GM12891 (cell line): Measurements from ENCODE around the gene DLK1. TPM values are rescaled to one million over a fixed set of nuclear protein-coding genes. Genes with fewer than 3 reads are reported as not detected.

ENCODE experiments used
- DNase-seq: peaks from one replicate; pipeline ENCODE4 v3.0.0; 2011; ENCODE audit warnings: low spot score; ENCODE audit not compliant: insufficient read length
- FAIRE-seq: peaks from 2 replicates; lab custom pipeline; 2011; peaks lifted over from hg19 to GRCh38; lab: Jason Lieb, UNC
- PAX5 ChIP-seq: IDR thresholded peaks from 2 replicates; pipeline ENCODE4 v1.6.1; 2011; ENCODE audit warnings: low read length, moderate library complexity, mild to moderate bottlenecking; ENCODE audit not compliant: insufficient read depth, severe bottlenecking
- POLR2A ChIP-seq: IDR thresholded peaks from 2 replicates; pipeline ENCODE4 v1.6.1; 2011; ENCODE audit warnings: low read depth, low read length, control low read depth
- POLR2AphosphoS5 ChIP-seq: IDR thresholded peaks from 2 replicates; pipeline ENCODE4 v1.6.1; 2011; ENCODE audit warnings: low read depth, low read length, control low read depth
- POU2F2 ChIP-seq: IDR thresholded peaks from 2 replicates; pipeline ENCODE4 v1.6.1; 2011; ENCODE audit warnings: low read depth, mild to moderate bottlenecking, control low read depth, low read length, moderate library complexity
- SPI1 ChIP-seq: IDR thresholded peaks from 2 replicates; pipeline ENCODE4 v1.6.1; 2011; ENCODE audit warnings: low read depth, low read length, control low read depth
- TAF1 ChIP-seq: IDR thresholded peaks from 2 replicates; pipeline ENCODE4 v1.6.1; 2011; ENCODE audit warnings: low read depth, low read length, control low read depth
- polyA plus RNA-seq: library from polyadenylated mRNA; unstranded; fragments of >200 nt; gene quantifications from one replicate; pipeline ENCODE4 v1.2.1, GENCODE V29; 2012; ENCODE audit warnings: low read depth, missing spikeins, inconsistent platforms; ENCODE audit not compliant: missing spikeins

The DLK1 gene
- polyA plus RNA-seq, result not detected

DNA sequence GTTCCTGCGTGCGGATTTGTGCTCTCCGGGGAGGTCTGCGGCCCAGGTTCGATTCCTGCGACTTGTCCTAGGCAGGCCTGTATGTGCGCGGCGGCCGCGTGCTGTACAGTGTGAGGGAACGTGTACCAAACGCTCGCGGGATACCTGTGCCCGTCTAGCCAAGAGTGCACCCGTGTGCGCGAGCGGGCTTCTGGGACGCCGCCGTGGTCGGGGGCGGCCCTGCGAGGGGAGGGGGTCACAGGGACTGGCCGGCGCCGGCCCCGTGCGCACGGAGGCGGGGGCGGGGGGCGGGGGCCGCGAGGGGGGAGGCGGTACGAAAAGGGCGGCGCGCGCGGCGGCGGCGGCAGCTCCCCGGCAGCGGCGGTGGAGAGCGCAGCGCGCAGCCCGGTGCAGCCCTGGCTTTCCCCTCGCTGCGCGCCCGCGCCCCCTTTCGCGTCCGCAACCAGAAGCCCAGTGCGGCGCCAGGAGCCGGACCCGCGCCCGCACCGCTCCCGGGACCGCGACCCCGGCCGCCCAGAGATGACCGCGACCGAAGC, at the start of gene DLK1:
TSS of gene DLK1 (plus strand) at position 343 of the 536 bp plus-strand sequence. CDS start at position 520, 177 bp downstream.
- FAIRE-seq (no peak), DNase-seq (no peak)
- TF ChIP-seq SPI1, result no peak
- no peak for TF ChIP-seq POLR2A
- no peak for TF ChIP-seq POLR2AphosphoS5
- TF ChIP-seq POU2F2, result no peak
- no peak for TF ChIP-seq PAX5
- no peak for TF ChIP-seq TAF1

DNA sequence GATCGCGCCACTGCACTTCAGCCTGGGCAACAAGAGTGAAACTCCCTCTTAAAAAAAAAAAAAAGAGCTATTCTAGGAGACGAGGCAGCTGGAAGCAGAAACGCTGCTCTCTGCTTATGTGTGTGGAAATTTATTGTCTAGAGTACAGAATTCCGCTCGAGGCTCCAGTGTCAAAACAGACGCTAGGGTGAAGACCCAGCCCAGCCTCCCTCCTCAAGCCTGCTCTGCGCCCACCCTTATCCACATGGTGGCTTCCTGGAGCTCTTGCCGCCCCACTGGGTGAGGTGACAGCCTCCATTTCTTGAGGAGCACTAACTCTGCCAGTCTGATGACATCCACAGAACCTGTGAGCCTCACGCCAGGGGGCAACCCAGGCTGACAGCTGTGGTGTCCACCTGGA, 49.5 kb upstream of the DLK1 start:
- no peak for TF ChIP-seq POLR2AphosphoS5
- TF ChIP-seq SPI1, result no peak
- TF ChIP-seq TAF1, result no peak
- TF ChIP-seq PAX5, result no peak
- TF ChIP-seq POLR2A, result no peak
- no peak for TF ChIP-seq POU2F2
- no peak for DNase-seq
- no peak for FAIRE-seq

DNA sequence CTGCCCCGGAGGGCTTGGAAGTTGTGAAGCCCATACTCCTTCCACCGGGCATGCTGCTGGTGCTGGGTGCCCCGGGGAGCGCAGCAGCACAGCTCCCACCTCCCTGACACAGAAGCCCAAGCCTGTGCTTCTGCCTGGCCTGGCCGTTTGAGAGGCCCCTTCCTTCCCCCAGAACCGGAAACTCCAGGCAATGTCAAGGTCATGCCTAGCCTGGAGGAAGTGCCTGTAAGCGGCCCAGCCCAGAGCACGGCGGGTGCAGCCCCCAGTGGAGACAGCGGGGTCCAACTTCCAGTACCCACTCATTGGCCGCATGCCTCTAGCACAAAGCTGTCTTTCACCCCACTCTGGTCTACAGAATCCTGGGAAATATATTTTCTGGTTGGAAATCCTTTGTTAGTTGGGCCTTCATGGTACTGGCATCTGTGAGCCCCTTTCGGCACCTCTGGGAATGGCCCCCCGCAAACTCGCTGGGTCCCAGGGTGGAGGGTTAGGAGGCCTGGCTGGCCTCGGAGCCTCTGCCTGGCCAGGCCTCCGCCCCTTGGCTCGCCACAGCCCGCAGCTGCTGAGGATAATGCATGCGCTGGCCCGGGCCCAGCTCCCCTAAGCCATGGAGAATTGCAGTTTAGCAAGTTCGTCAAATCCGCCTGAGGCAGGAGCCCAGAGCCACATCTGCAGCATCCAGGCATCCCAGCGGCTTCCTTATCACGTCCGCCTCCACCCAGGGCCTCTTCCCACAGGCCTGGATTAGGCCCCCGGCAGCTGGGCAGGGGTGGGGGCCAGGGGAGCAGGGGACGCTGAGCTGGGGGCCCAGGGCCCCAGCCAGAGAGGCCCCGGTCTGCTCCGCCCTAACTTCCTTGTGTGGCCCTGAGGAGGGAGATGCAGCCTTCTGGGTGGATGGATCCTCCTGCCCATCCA, 48.9 kb upstream of the DLK1 start:
- FAIRE-seq (no peak), DNase-seq (no peak)
- TF ChIP-seq POLR2AphosphoS5 (no peak), PAX5 (no peak), SPI1 (no peak), POLR2A (no peak), TAF1 (no peak), POU2F2 (no peak)

DNA sequence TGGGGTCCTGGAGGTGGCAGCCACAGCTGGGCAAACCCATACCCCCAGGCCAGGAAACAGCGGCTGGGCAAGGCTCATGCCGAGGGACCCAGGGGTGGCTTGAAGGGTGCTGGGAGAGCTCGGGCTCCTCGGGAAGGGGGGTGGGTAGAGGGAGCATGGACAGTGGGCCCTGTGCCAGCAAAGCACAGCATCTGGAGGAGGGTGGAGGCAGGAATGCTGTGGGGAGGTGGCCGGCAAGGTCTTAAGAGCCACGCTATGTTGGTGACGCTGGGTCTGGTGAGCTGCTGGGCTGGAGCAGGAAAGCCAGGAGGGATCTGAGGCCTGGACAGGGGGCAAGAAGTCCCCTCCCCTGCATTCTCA, 48.2 kb upstream of the DLK1 start:
- DNase-seq, result no peak

DNA sequence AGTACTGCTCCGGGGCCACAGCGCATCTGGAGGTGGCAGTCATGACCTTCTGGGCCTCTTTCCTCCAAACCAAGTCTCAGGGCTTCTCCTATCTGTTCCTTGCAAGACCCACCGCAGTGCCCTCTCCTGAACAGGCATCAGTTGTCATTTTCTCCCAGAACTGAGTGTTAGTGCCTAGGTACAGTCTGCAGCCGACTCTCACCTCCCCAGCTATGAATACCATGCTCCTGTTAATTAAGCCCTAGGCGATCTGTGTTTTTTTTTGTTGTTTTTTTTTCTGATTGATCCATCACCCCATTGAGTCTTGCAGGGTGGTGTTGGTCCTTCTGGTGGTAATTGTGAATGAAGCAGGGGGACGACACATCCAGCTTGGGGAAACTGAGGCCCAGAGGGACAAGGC, 47.5 kb upstream of the DLK1 start:
- TF ChIP-seq POU2F2, result no peak
- no peak for TF ChIP-seq TAF1
- no peak for TF ChIP-seq PAX5
- no peak for FAIRE-seq

More for the DNA sequence above, 48.2 kb upstream of the DLK1 start:
- no peak for FAIRE-seq
- TF ChIP-seq POLR2A (no peak), POU2F2 (no peak), SPI1 (no peak), TAF1 (no peak), PAX5 (no peak)

DNA sequence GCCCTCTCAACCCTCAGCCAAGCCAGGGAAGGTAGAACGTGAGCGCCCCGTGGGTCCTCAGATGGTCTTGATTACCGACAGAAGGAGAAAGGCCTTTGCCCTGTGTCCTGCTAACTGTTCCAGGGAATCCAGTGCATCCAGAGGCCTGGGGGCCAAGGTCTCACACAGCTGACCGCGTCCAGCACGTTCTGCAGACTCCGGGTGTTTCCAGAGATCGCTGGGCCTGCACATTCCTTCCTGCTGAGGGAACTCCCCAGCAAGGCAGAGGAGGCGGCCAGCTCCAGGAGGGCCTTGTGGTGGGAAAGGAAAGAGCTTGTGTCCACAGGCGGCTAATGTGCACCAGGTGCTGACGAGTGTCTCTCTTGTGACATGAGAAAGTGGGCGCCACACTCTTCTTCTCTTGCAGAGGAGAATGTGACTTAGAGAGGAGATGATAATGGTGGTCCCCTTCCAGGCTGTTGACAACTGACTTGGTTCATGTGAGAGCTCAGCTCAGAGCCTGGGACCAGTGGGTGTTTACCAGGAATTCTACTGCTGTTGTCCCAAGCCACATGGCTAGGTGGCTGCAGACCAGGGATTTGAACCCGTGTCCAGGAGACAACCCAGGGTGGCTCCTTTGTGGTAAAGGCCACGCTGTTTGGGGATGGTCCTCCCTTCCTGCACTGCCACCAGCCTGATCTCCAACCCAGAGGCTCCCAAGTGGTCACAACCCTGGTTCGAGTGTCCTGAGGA, 46.8 kb upstream of the DLK1 start:
- DNase-seq (no peak), FAIRE-seq (no peak)
- TF ChIP-seq TAF1, result no peak

More for the DNA sequence above, 47.5 kb upstream of the DLK1 start:
- DNase-seq, result no peak

DNA sequence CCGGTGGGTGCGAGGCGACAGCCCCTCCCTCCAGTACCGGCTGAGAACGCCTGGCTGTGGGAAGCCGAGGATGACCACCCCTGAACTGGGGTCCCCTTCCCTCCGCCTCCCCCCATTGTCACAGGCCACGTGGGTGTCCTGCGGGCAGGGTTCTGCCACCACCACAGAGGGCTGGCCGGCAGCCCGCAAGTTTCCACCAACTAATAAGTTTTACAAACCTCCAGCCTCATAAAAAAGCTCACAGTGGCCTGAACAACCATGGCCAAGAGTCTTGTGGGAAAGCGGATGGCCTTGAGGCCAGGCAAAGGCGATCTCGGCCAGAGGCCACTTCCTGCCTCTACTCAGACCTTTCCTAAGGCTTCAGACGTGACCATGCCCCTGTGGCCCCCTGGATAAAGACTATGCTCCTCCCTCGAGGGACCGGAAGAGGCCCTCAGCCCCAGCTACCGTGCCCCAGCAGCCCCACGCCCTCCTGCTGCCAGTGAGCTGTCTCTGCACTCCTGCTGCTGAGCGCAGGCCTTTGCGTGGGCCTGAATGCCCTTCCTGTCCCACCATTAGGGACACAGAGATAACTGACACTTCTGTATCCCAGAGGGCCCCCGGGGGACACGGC, 46.1 kb upstream of the DLK1 start:
- no peak for FAIRE-seq
- no peak for DNase-seq
- TF ChIP-seq PAX5 (no peak), POU2F2 (no peak), SPI1 (no peak), TAF1 (no peak), POLR2A (no peak), POLR2AphosphoS5 (no peak)

DNA sequence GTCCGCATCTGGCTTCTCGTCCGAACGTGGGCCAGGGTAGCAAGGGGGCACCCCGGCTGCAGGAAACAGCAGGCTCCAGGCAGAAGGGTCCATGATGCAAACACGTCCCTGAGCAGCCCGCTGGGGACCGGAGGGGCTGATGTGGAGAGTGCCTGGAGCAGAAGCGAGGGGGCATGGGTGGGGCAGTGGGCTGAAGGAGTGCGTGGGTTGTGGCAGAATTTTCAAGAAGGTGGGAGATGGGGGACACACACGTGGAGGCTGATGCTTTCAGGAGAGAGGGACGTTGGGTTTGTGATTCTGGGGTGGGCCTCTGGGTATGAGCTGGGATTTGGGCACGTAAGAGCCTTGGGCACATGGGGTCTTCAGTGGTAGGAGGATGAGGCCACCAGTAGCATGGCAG, 45.6 kb upstream of the DLK1 start:
- DNase-seq (no peak), FAIRE-seq (no peak)
- TF ChIP-seq POLR2AphosphoS5, result no peak
- no peak for TF ChIP-seq TAF1
- no peak for TF ChIP-seq POLR2A
- TF ChIP-seq POU2F2, result no peak
- TF ChIP-seq SPI1, result no peak

DNA sequence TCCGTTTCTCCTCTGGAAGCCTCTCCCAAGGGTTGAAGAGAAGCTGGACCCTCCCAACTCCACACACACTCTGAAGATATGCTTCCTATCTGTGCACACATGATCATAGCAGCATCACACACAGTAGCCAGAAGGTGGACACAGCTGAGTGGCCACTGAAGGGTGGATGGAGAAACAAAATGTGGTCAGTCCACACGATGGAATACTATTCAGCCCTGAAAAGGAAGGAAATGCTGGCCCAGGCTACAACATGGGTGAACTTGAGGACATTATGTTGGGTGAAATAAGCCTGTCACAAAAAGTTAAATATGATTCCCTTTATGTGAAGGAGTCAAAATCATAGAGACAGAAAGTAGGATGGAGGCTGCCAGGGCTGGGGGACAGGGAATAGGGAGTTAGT, 43.9 kb upstream of the DLK1 start:
- no peak for DNase-seq
- TF ChIP-seq SPI1, result no peak
- TF ChIP-seq POU2F2, result no peak
- TF ChIP-seq PAX5, result no peak
- no peak for TF ChIP-seq POLR2A
- TF ChIP-seq TAF1, result no peak
- no peak for TF ChIP-seq POLR2AphosphoS5
- FAIRE-seq, result no peak
